Measurements from ENCODE around the gene SPATS2L. TPM values are rescaled to one million over a fixed set of nuclear protein-coding genes. Genes with fewer than 3 reads are reported as not detected.
A peak's percentile ranks its signal among the peaks of the same experiment; 100 is the strongest.

The SPATS2L gene
- polyA plus RNA-seq, 2 of the 4 experiments (the other 2 are of a cell fraction): 85.2 to 202 TPM

GRCh38 chr2:200453142-200453852 is 146.8 kb downstream of the SPATS2L start:
- H3K4me1 ChIP-seq: peaks cover 18% of the 10 kb centered on the region
- no peak for DNase-seq (ENCODE audit: low read depth in 1 of 2, low spot score in 1 of 2)
- CTCF ChIA-PET: interaction anchor here (0.6 to 1.6 kb wide), 4 partner anchors 19 to 473 kb away, joined by 3 to 5 read pairs (median 4); no protein-coding TSS in a partner anchor
- ATAC-seq: peak in 1 of 2 experiments; percentile 16; a peak in 2 of 6 replicates
- no peaks in the 10 kb centered on the region for H3K9me3 ChIP-seq
- no peak for TF ChIP-seq RFX5 (IDR thresholded peaks at IDR 0.05)
- TF ChIP-seq JUNB (IDR thresholded peaks at IDR 0.05): no peak
- TF ChIP-seq TFCP2L1 (CRISPR knock-in tag; IDR thresholded peaks at IDR 0.05): no peak
- no peak for TF ChIP-seq USF2 (IDR thresholded peaks at IDR 0.05)
- TF ChIP-seq CBX2 (IDR thresholded peaks at IDR 0.05; ENCODE audit: borderline replicate concordance, low read depth): no peak
- TF ChIP-seq, protein P1, sequence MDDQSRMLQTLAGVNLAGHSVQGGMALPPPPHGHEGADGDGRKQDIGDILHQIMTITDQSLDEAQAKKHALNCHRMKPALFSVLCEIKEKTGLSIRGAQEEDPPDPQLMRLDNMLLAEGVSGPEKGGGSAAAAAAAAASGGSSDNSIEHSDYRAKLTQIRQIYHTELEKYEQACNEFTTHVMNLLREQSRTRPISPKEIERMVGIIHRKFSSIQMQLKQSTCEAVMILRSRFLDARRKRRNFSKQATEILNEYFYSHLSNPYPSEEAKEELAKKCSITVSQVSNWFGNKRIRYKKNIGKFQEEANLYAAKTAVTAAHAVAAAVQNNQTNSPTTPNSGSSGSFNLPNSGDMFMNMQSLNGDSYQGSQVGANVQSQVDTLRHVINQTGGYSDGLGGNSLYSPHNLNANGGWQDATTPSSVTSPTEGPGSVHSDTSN (IDR thresholded peaks at IDR 0.05): no peak
- H3K4me3 ChIP-seq: no peak overlapping the region
- no peak overlapping the region for H3K27ac ChIP-seq
- no peak for FAIRE-seq
- WGBS (ENCODE audit: missing lambda C conversion rate): 94% methylated on average over 8 of the region's 8 CpGs
- H3K4me2 ChIP-seq: no peak overlapping the region
- POLR2A ChIA-PET: no interaction called here

GRCh38 chr2:200453853-200454534 is 147.5 kb downstream of the SPATS2L start:
- TF ChIP-seq E2F6 (IDR thresholded peaks at IDR 0.05; ENCODE audit: borderline replicate concordance, low read depth) (no peak), MYC (IDR thresholded peaks at IDR 0.05; ENCODE audit: borderline replicate concordance, low read length) (no peak), FOXS1 (CRISPR knock-in tag; IDR thresholded peaks at IDR 0.05) (no peak), MAX (IDR thresholded peaks at IDR 0.05) (no peak), ESRRA (IDR thresholded peaks at IDR 0.05; ENCODE audit: borderline replicate concordance, low read length) (no peak), SREBF2 (IDR thresholded peaks at IDR 0.05) (no peak), JUNB (IDR thresholded peaks at IDR 0.05) (no peak), BCL3 (IDR thresholded peaks at IDR 0.05) (no peak), NPAS2 (CRISPR knock-in tag; IDR thresholded peaks at IDR 0.05; ENCODE audit: borderline replicate concordance) (no peak), CEBPB (IDR thresholded peaks at IDR 0.05) (no peak), JUN (IDR thresholded peaks at IDR 0.05) (no peak)
- TF ChIP-seq, protein P2, sequence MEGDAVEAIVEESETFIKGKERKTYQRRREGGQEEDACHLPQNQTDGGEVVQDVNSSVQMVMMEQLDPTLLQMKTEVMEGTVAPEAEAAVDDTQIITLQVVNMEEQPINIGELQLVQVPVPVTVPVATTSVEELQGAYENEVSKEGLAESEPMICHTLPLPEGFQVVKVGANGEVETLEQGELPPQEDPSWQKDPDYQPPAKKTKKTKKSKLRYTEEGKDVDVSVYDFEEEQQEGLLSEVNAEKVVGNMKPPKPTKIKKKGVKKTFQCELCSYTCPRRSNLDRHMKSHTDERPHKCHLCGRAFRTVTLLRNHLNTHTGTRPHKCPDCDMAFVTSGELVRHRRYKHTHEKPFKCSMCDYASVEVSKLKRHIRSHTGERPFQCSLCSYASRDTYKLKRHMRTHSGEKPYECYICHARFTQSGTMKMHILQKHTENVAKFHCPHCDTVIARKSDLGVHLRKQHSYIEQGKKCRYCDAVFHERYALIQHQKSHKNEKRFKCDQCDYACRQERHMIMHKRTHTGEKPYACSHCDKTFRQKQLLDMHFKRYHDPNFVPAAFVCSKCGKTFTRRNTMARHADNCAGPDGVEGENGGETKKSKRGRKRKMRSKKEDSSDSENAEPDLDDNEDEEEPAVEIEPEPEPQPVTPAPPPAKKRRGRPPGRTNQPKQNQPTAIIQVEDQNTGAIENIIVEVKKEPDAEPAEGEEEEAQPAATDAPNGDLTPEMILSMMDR (IDR thresholded peaks at IDR 0.05): no peak
- WGBS (ENCODE audit: missing lambda C conversion rate): 87% methylated on average over 5 of the region's 5 CpGs
- H3K4me2 ChIP-seq: no peak overlapping the region
- H3K9me3 ChIP-seq: no peaks in the 10 kb centered on the region
- H3K4me3 ChIP-seq: no peak overlapping the region
- no peak for ATAC-seq
- ChIA-PET POLR2A (no interaction called here), CTCF (interaction anchor here (0.6 to 1.6 kb wide), 6 partner anchors 10 to 474 kb away, joined by 3 to 5 read pairs (median 4); no protein-coding TSS in a partner anchor)
- no peak for FAIRE-seq
- H3K27ac ChIP-seq: no peak overlapping the region
- DNase-seq (ENCODE audit: low read depth in 1 of 2, low spot score in 1 of 2): no peak
- H3K4me1 ChIP-seq: peaks cover 18% of the 10 kb centered on the region

Data from A549 (cell line).